ENCODE measurements around the gene TNFAIP2. TPM values are rescaled to one million over a fixed set of nuclear protein-coding genes. Genes with fewer than 3 reads are reported as not detected.

The TNFAIP2 gene
- total RNA-seq, 1 donor from 2014 or later = 1.0 TPM

DNA sequence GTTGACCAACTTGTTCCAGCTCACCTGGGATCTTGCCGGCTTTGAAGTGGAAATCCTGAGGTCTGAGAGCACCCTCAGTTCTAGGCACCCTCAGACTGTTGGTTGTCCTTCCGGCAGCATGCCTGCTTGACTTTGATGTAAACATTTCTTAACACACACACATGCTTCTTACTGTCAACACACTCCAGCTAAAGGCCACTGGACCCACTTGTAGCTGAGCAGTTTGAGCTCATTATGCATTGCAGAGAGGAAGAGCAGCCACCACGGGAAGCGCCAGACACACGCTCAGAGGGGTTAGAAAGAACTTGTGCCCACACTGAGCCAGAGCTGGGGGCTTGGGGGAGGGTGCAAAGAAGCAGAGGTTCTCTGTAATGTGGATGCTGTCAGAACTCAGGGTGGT, 55.8 kb downstream of the TNFAIP2 start:
- intact Hi-C loops (cut with micrococcal nuclease) = no loop called here
- no peak overlapping the region for H3K27ac Mint-ChIP-seq
- DNase-seq (ENCODE audit: low spot score) = no peak
- H3K4me1 Mint-ChIP-seq (ENCODE audit: low read depth) = no peaks in the 10 kb centered on the region
- peaks cover 9% of the 10 kb centered on the region for H3K27me3 Mint-ChIP-seq (ENCODE audit: low read depth)
- H3K36me3 Mint-ChIP-seq (ENCODE audit: low read depth) = no peaks in the 10 kb centered on the region
- no peak overlapping the region for H3K4me3 Mint-ChIP-seq (ENCODE audit: low read depth)
- H3K9me3 Mint-ChIP-seq = no peaks in the 10 kb centered on the region

- Mint-ChIP-seq H3K4me3 (ENCODE audit: low read depth) (no peak overlapping the region), H3K36me3 (ENCODE audit: low read depth) (no peaks in the 10 kb centered on the region), H3K4me1 (ENCODE audit: low read depth) (no peaks in the 10 kb centered on the region), H3K27ac (no peak overlapping the region), H3K27me3 (ENCODE audit: low read depth) (peaks cover 13% of the 10 kb centered on the region), H3K9me3 (no peaks in the 10 kb centered on the region)
- intact Hi-C loops (cut with micrococcal nuclease) = loop anchor here (5.0 kb wide), 1 partner anchor 73 kb away; no protein-coding TSS in a partner anchor
- no peak for DNase-seq (ENCODE audit: low spot score)
These were observed 57.1 kb downstream of the TNFAIP2 start for GRCh38 chr14:103180331-103180730.

- Mint-ChIP-seq H3K9me3 (no peaks in the 10 kb centered on the region), H3K4me3 (ENCODE audit: low read depth) (no peak overlapping the region), H3K27ac (no peak overlapping the region), H3K36me3 (ENCODE audit: low read depth) (no peaks in the 10 kb centered on the region), H3K27me3 (ENCODE audit: low read depth) (peaks cover 40% of the 10 kb centered on the region), H3K4me1 (ENCODE audit: low read depth) (no peaks in the 10 kb centered on the region)
- intact Hi-C loops (cut with micrococcal nuclease) = loop anchor here (5.0 kb wide), 1 partner anchor 77 kb away; no protein-coding TSS in a partner anchor
- DNase-seq (ENCODE audit: low spot score) = no peak
These were observed 60.8 kb downstream of the TNFAIP2 start for GRCh38 chr14:103184046-103184445.

- intact Hi-C loops (cut with micrococcal nuclease) = no loop called here
- Mint-ChIP-seq H3K4me3 (ENCODE audit: low read depth) (no peak overlapping the region), H3K9me3 (no peaks in the 10 kb centered on the region), H3K27ac (no peak overlapping the region), H3K4me1 (ENCODE audit: low read depth) (no peaks in the 10 kb centered on the region), H3K27me3 (ENCODE audit: low read depth) (peaks cover 42% of the 10 kb centered on the region), H3K36me3 (ENCODE audit: low read depth) (no peaks in the 10 kb centered on the region)
- no peak for DNase-seq (ENCODE audit: low spot score)
These were observed 62.1 kb downstream of the TNFAIP2 start for GRCh38 chr14:103185051-103186029.

DNA sequence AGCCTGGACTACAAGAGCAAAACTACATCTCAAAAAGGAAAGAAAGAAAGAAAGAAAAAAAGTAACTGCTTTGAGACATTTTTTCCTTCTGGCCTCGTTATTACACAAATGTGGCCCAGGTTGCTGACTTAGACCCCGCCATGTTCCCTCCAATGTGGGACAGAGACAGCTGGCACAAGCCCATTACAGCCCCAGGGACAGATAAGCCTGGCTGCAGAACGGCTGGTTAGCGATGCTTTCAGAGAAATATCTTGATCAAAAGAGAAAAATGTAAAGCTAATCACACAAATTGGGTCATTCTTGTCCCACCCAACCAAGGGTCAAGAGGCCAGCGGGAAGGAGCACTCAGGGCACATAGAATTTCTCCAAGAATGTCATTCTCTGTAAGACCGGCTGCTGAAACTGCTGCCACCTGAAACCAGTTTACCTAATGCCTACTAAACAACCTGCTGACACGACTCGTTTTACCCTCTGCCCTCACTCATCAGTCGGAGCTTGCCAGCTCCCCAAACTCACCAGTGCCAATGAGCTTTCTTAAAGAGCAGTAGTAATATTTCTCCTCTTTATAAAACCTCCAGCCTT, 63.1 kb downstream of the TNFAIP2 start:
- H3K27ac Mint-ChIP-seq = no peak overlapping the region
- H3K36me3 Mint-ChIP-seq (ENCODE audit: low read depth) = no peaks in the 10 kb centered on the region
- no peaks in the 10 kb centered on the region for H3K9me3 Mint-ChIP-seq
- DNase-seq (ENCODE audit: low spot score) = no peak
- peaks cover 48% of the 10 kb centered on the region for H3K27me3 Mint-ChIP-seq (ENCODE audit: low read depth)
- intact Hi-C loops (cut with micrococcal nuclease) = no loop called here
- no peak overlapping the region for H3K4me3 Mint-ChIP-seq (ENCODE audit: low read depth)
- H3K4me1 Mint-ChIP-seq (ENCODE audit: low read depth) = no peaks in the 10 kb centered on the region

Other genes with a start within 250 kb of the TNFAIP2 start
- gene AMN, start 200.8 kb upstream of the TNFAIP2 start, total RNA-seq = 0.44 and 0.55 TPM in 2 replicates
- 2.3 and 3.5 TPM in 2 replicates for gene CDC42BPB, start 65.9 kb upstream of the TNFAIP2 start, total RNA-seq
- gene LBHD2, start 39.3 kb upstream of the TNFAIP2 start, total RNA-seq = not detected in 2 replicates
- not detected in 2 replicates for gene EXOC3L4, start 28.7 kb upstream of the TNFAIP2 start, total RNA-seq
- gene EIF5, start 210.8 kb downstream of the TNFAIP2 start, total RNA-seq = 261 TPM in 2 replicates